Testis (tissue), 3 donors: ENCODE results near the gene ZFYVE21. TPM values are rescaled to one million over a fixed set of nuclear protein-coding genes. Genes with fewer than 3 reads are reported as not detected.

ENCODE experiments used
- DNase-seq: peaks from one replicate; pipeline ENCODE4 v3.0.0-alpha.2; 2019
- H3K27ac ChIP-seq, 2 donors: fragments of 200-600 bp; sonication (generic); one replicate each; pipeline ENCODE4 v1.5.1; 2019
- H3K27me3 ChIP-seq: fragments of 200-600 bp; sonication (generic); one replicate; pipeline ENCODE4 v1.5.1; 2019
- H3K36me3 ChIP-seq: fragments of 200-600 bp; sonication (generic); one replicate; pipeline ENCODE4 v1.5.1; 2017; ENCODE audit warnings: low read depth; ENCODE audit errors: missing control alignments
- H3K4me1 ChIP-seq: fragments of 200-600 bp; sonication (generic); one replicate; pipeline ENCODE4 v1.5.1; 2019
- H3K4me3 ChIP-seq, 2 donors: fragments of 200-600 bp; sonication (generic); one replicate each; pipeline ENCODE4 v1.5.1; 2017 to 2019
- H3K9me3 ChIP-seq: fragments of 200-600 bp; sonication (generic); one replicate; pipeline ENCODE4 v1.5.1; 2017
- CTCF ChIP-seq, 3 experiments: fragments of 450-650 bp in 2 of 3; fragments of 200-600 bp in 1 of 3; sonication (generic) in 1 of 3; IDR thresholded peaks; one replicate each; pipeline ENCODE4 v1.5.1; 2016 to 2019; ENCODE audit warnings: antibody characterized with exemption in 3 of 3, mild to moderate bottlenecking in 2 of 3, moderate library complexity in 1 of 3
- POLR2A ChIP-seq: fragments of 450-650 bp; IDR thresholded peaks from one replicate; pipeline ENCODE4 v1.6.1; 2017; ENCODE audit warnings: antibody characterized with exemption, mild to moderate bottlenecking, moderate library complexity
- WGBS, 2 donors: methylation state at CpG; one replicate each; pipeline ENCODE4 v1.1.5; 2018; 5-methylcytosine and 5-hydroxymethylcytosine counted together
- intact Hi-C: fragments of 100-400 bp; cut with DNase I; formaldehyde crosslinking; loops from one replicate; pipeline ENCODE4 v1.15.1; 2023; ENCODE audit warnings: low total_unique reads
- polyA plus RNA-seq: library from polyadenylated mRNA; stranded (reverse); fragments of 350-450 nt; fragmentation: Illumina TruSeq; extraction: RNeasy Lipid Tissue Mini Kit (QIAGEN cat#74804); gene quantifications from one replicate; pipeline ENCODE4 v1.2.3, GENCODE V29; 2014; ENCODE audit warnings: low read depth, low replicate concordance; ENCODE audit not compliant: insufficient read depth
- total RNA-seq, 2 donors: library from RNA; depleted of rRNA; stranded (reverse); fragments of >200 nt; gene quantifications; one replicate each; pipeline ENCODE4 v1.2.3, GENCODE V29; 2016

Gene ZFYVE21
- total and polyA plus RNA-seq, 3 donors from 2014 or later = 86.4 to 251 (median 194) TPM

- Histone ChIP-seq H3K36me3 (no peaks in the 10 kb centered on the region), H3K27ac (no peak overlapping the region), H3K27me3 (no peaks in the 10 kb centered on the region), H3K4me1 (peaks cover 46% of the 10 kb centered on the region), H3K9me3 (no peaks in the 10 kb centered on the region), H3K4me3 (no peak overlapping the region)
- intact Hi-C loops = no loop called here
- DNase-seq = no peak
- 78 to 92% methylated on average over 15 of the region's 15 CpGs for WGBS, 2 donors
- TF ChIP-seq CTCF (IDR thresholded peaks at IDR 0.05) (no peak), POLR2A (no peak)
These were observed 5.8 kb upstream of the ZFYVE21 start for GRCh38 chr14:103709814-103710213.

- H3K27me3 ChIP-seq = no peaks in the 10 kb centered on the region
- intact Hi-C loops = no loop called here
- no peaks in the 10 kb centered on the region for H3K9me3 ChIP-seq
- peak overlapping the region in 1 of 2 donors; percentile 41 for H3K27ac ChIP-seq
- TF ChIP-seq POLR2A = no peak
- no peak for TF ChIP-seq CTCF (IDR thresholded peaks at IDR 0.05)
- 81 to 82% methylated on average over 9 of the region's 9 CpGs for WGBS, 2 donors
- no peak overlapping the region for H3K4me3 ChIP-seq
- peaks cover 41% of the 10 kb centered on the region for H3K4me1 ChIP-seq
- DNase-seq = no peak
- no peaks in the 10 kb centered on the region for H3K36me3 ChIP-seq
These were observed 4.7 kb upstream of the ZFYVE21 start for GRCh38 chr14:103710771-103711377.

GRCh38 chr14:103711516-103712431 is 3.8 kb upstream of the ZFYVE21 start:
- TF ChIP-seq CTCF (IDR thresholded peaks at IDR 0.05) (no peak), POLR2A (no peak)
- H3K4me1 ChIP-seq = peaks cover 36% of the 10 kb centered on the region

GRCh38 chr14:103712633-103713247 is 2.9 kb upstream of the ZFYVE21 start:
- H3K27ac ChIP-seq = peak overlapping the region in 1 of 2 donors; percentile 41
- no peaks in the 10 kb centered on the region for H3K9me3 ChIP-seq
- TF ChIP-seq CTCF (IDR thresholded peaks at IDR 0.05) (no peak), POLR2A (no peak)
- H3K4me3 ChIP-seq = no peak overlapping the region
- intact Hi-C loops = no loop called here
- no peak for DNase-seq
- 81% methylated on average over 14 to 24 of the region's 24 CpGs for WGBS, 2 donors
- no peaks in the 10 kb centered on the region for H3K27me3 ChIP-seq
- H3K36me3 ChIP-seq = no peaks in the 10 kb centered on the region
- peaks cover 36% of the 10 kb centered on the region for H3K4me1 ChIP-seq

More at GRCh38 chr14:103711516-103712431, 3.8 kb upstream of the ZFYVE21 start:
- intact Hi-C loops = no loop called here
- H3K27ac ChIP-seq = peak overlapping the region; percentile 21 to 41
- no peaks in the 10 kb centered on the region for H3K9me3 ChIP-seq
- H3K27me3 ChIP-seq = no peaks in the 10 kb centered on the region
- peak; percentile 50 for DNase-seq
- H3K4me3 ChIP-seq = no peak overlapping the region
- 69 to 73% methylated on average over 8 to 21 of the region's 27 CpGs for WGBS, 2 donors
- H3K36me3 ChIP-seq = no peaks in the 10 kb centered on the region
